ENCODE data around the gene MLLT1. TPM values are rescaled to one million over a fixed set of nuclear protein-coding genes. Genes with fewer than 3 reads are reported as not detected.

MLLT1 gene
- total RNA-seq, 1 donor from 2014 or later: 65.8 TPM

- Mint-ChIP-seq H3K36me3 (ENCODE audit: unreplicated experiment) (peaks cover 12% of the 10 kb centered on the region), H3K27me3 (ENCODE audit: unreplicated experiment) (no peaks in the 10 kb centered on the region), H3K27ac (ENCODE audit: unreplicated experiment) (peak overlapping the region; percentile 97)
These were observed 16.5 kb downstream of the MLLT1 start for GRCh38 chr19:6263306-6263705.

DNA sequence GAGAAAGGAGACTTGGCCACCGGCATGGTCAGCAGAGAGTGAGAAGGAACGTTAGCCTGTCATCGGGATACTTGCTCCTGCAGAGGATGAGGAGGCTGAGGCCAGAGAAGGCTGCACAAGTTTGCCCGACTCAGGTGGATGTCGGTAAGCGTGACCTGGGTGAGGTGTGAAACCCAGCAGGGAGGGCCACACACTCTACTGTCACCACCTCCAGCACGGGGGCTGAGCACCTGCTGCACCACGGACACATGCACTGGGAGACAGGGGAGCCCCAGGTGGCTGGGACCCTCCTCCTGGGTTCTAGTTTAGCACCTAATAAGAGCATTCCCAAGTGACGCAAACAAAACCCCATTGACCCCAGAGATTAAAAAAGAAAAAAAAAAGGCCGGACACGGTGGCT, 17.3 kb downstream of the MLLT1 start:
- Mint-ChIP-seq H3K9me3 (ENCODE audit: unreplicated experiment) (no peaks in the 10 kb centered on the region), H3K27me3 (ENCODE audit: unreplicated experiment) (no peaks in the 10 kb centered on the region), H3K36me3 (ENCODE audit: unreplicated experiment) (peaks cover 12% of the 10 kb centered on the region), H3K4me1 (ENCODE audit: unreplicated experiment) (peaks cover 26% of the 10 kb centered on the region), H3K27ac (ENCODE audit: unreplicated experiment) (peak overlapping the region; percentile 34), H3K4me3 (ENCODE audit: unreplicated experiment) (no peak overlapping the region)
- no peak for DNase-seq (ENCODE audit: extremely low spot score, unreplicated experiment)
- TF ChIP-seq, protein P1, sequence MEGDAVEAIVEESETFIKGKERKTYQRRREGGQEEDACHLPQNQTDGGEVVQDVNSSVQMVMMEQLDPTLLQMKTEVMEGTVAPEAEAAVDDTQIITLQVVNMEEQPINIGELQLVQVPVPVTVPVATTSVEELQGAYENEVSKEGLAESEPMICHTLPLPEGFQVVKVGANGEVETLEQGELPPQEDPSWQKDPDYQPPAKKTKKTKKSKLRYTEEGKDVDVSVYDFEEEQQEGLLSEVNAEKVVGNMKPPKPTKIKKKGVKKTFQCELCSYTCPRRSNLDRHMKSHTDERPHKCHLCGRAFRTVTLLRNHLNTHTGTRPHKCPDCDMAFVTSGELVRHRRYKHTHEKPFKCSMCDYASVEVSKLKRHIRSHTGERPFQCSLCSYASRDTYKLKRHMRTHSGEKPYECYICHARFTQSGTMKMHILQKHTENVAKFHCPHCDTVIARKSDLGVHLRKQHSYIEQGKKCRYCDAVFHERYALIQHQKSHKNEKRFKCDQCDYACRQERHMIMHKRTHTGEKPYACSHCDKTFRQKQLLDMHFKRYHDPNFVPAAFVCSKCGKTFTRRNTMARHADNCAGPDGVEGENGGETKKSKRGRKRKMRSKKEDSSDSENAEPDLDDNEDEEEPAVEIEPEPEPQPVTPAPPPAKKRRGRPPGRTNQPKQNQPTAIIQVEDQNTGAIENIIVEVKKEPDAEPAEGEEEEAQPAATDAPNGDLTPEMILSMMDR (IDR thresholded peaks at IDR 0.05): no peak

More at GRCh38 chr19:6263306-6263705, 16.5 kb downstream of the MLLT1 start:
- H3K4me3 Mint-ChIP-seq (ENCODE audit: unreplicated experiment): peak overlapping the region; percentile 18
- no peak for DNase-seq (ENCODE audit: extremely low spot score, unreplicated experiment)
- H3K9me3 Mint-ChIP-seq (ENCODE audit: unreplicated experiment): no peaks in the 10 kb centered on the region
- H3K4me1 Mint-ChIP-seq (ENCODE audit: unreplicated experiment): peaks cover 25% of the 10 kb centered on the region
- TF ChIP-seq, protein P1 (IDR thresholded peaks at IDR 0.05): no peak

DNA sequence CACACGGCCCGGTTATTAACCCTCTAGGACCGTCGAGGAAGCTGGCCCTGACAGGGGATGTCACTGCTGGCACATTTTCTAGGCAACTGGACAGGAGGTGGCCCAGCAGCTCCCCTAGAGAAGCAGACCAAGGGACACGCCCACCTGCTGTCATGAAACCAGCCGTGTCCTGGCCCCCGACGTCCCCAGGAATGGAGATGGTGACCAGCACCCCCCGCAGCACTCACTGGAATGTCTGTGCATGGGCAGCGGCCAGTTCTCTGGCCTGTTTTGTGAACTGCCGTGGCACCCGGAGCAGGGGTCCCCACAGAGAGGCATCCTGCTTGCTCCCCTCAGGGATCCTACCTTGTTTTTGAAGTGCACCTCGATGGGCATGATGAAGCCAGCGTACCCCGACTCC, 17.9 kb downstream of the MLLT1 start:
- TF ChIP-seq, protein P1 (IDR thresholded peaks at IDR 0.05): no peak
- Mint-ChIP-seq H3K36me3 (ENCODE audit: unreplicated experiment) (peaks cover 13% of the 10 kb centered on the region), H3K9me3 (ENCODE audit: unreplicated experiment) (no peaks in the 10 kb centered on the region), H3K4me3 (ENCODE audit: unreplicated experiment) (no peak overlapping the region), H3K4me1 (ENCODE audit: unreplicated experiment) (peaks cover 26% of the 10 kb centered on the region), H3K27me3 (ENCODE audit: unreplicated experiment) (no peaks in the 10 kb centered on the region), H3K27ac (ENCODE audit: unreplicated experiment) (no peak overlapping the region)
- no peak for DNase-seq (ENCODE audit: extremely low spot score, unreplicated experiment)

- TF ChIP-seq, protein P1 (IDR thresholded peaks at IDR 0.05): peak; percentile 59
- peaks cover 26% of the 10 kb centered on the region for H3K4me1 Mint-ChIP-seq (ENCODE audit: unreplicated experiment)
- no peaks in the 10 kb centered on the region for H3K27me3 Mint-ChIP-seq (ENCODE audit: unreplicated experiment)
- H3K36me3 Mint-ChIP-seq (ENCODE audit: unreplicated experiment): peaks cover 15% of the 10 kb centered on the region
- no peaks in the 10 kb centered on the region for H3K9me3 Mint-ChIP-seq (ENCODE audit: unreplicated experiment)
- DNase-seq (ENCODE audit: extremely low spot score, unreplicated experiment): no peak
- H3K27ac Mint-ChIP-seq (ENCODE audit: unreplicated experiment): no peak overlapping the region
- H3K4me3 Mint-ChIP-seq (ENCODE audit: unreplicated experiment): no peak overlapping the region
These were observed 18.7 kb downstream of the MLLT1 start for GRCh38 chr19:6260912-6261650.

- TF ChIP-seq, protein P1 (IDR thresholded peaks at IDR 0.05): no peak
- Mint-ChIP-seq H3K36me3 (ENCODE audit: unreplicated experiment) (peaks cover 16% of the 10 kb centered on the region), H3K4me3 (ENCODE audit: unreplicated experiment) (no peak overlapping the region), H3K4me1 (ENCODE audit: unreplicated experiment) (peaks cover 26% of the 10 kb centered on the region), H3K9me3 (ENCODE audit: unreplicated experiment) (no peaks in the 10 kb centered on the region), H3K27me3 (ENCODE audit: unreplicated experiment) (no peaks in the 10 kb centered on the region), H3K27ac (ENCODE audit: unreplicated experiment) (no peak overlapping the region)
- DNase-seq (ENCODE audit: extremely low spot score, unreplicated experiment): no peak
These were observed 19.4 kb downstream of the MLLT1 start for GRCh38 chr19:6260376-6260775.

Data from osteocyte (in vitro differentiated cells).